HAP-1 (cell line): Measurements from ENCODE around the gene BRD1.

Experiments used
- DNase-seq, 2 experiments: peaks; one replicate each; pipeline ENCODE4 v3.0.0-alpha.2; 2016 to 2020; ENCODE audit warnings: low spot score in 2 of 2
- H3K27me3 ChIP-seq: fragments of 250-450 bp; sonication (Bioruptor Pico); 2 replicates; pipeline ENCODE4 v1.5.1; 2020; ENCODE audit warnings: low read depth, mild to moderate bottlenecking, moderate library complexity
- H3K36me3 ChIP-seq: fragments of 250-450 bp; sonication (Bioruptor Pico); replicated peaks from 2 replicates; pipeline ENCODE4 v1.5.1; 2020; ENCODE audit warnings: mild to moderate bottlenecking
- H3K4me1 ChIP-seq: fragments of 250-450 bp; sonication (Bioruptor Pico); 2 replicates; pipeline ENCODE4 v1.5.1; 2020; ENCODE audit warnings: mild to moderate bottlenecking
- H3K4me3 ChIP-seq: fragments of 250-450 bp; sonication (Bioruptor Pico); 2 replicates; pipeline ENCODE4 v1.5.1; 2020; ENCODE audit warnings: mild to moderate bottlenecking, moderate library complexity
- H3K9me3 ChIP-seq: fragments of 250-450 bp; sonication (Bioruptor Pico); 2 replicates; pipeline ENCODE4 v1.5.1; 2020; ENCODE audit warnings: mild to moderate bottlenecking, moderate library complexity
- in situ Hi-C: fragments of 300-500 bp; cut with MboI; formaldehyde crosslinking; loops from 3 replicates; pipeline ENCODE4 v1.14.3; 2020; ENCODE audit warnings: low sequenced_read_pairs, inconsistent platforms, mixed read lengths

BRD1 gene

DNA sequence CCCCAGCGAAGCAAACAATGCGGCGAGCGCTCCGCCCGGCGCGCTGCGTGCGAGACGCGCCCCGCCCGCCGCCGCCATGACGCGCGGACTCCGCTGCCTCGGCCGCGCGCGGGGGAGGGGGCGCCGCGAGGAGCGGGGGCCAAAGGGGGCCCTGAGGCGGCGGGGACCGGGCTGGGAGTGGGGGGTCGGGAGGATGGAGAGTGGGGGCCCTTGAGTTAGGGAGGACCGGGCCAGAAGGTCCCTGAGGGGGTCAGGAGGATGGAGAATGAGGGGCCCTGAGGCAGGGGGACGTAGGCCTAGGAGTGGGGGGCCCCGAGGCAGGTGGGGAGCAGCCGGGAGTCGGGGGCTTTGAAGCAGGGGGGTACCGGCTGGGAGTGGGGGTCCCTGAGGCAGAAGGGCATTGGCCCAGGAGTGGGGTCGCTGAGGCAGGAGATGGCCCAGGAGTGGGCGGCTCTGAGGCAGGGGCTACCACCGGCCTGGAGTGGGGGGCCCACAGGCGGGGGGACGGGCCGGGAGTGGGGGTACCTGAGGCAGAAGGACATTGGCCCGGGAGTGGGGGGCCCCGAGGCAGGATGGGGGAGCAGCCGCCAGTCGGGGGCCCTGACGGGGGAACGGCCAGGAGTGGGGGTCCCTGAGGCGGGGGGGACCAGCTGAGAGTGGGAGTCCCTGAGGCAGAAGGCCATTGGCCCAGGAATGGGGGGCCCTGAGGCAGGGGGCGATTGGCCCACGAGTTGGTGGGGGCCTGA is at the start of gene BRD1:
TSS of gene BRD1 (minus strand) at position 21 of the 746 bp plus-strand sequence. CDS start 3,556 bp downstream, outside the sequence.
- Histone ChIP-seq H3K4me1 (peaks cover 8% of the 10 kb centered on the region), H3K36me3 (peaks cover 36% of the 10 kb centered on the region), H3K4me3 (peak within 1 kb of the TSS; percentile 72), H3K27me3 (peaks cover 3% of the 10 kb centered on the region; the same call in 1 of the 2 replicates), H3K9me3 (no peaks in the 10 kb centered on the region; the same call in 1 of the 2 replicates)
- peak; percentile 48 to 66 for DNase-seq
- in situ Hi-C loops, result no loop called here

DNA sequence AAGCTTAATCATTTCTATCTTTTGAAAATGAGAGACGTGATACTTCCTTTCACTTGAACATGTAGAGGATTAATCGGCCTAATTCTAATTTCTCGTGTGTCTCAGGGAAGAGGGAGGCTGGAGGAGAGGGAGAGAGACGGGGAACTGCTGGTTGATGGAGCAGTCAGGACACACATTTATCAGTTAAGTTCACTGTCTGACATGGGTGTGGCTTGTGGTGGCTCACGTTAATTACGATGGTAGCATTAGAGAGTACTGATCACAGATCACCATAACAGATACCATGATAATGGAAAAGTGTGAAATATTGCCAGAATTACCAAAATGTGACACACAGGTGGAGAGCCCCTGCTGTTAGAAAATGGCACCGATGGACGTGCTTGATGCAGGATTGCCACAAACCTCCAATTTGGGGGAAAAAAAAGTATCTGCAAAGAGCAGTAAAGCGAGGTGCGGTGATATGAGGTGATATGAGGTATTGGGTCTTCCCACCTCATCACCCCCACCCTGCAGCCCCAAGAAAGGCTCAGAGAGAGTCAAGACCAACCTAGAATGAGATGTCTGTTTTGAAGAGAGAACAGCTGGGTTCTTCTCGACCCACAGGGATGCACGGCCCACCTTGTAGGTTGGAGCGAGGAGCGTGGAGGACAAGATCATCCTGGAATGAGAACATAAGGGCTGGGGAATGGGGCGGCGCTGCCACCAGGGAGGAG is 45.7 kb upstream of the BRD1 start:
- in situ Hi-C loops, result no loop called here
- H3K9me3 ChIP-seq, result peaks cover 17% of the 10 kb centered on the region
- H3K4me1 ChIP-seq, result no peaks in the 10 kb centered on the region
- H3K4me3 ChIP-seq, result no peak overlapping the region
- H3K27me3 ChIP-seq, result no peaks in the 10 kb centered on the region
- no peaks in the 10 kb centered on the region; the same call in none of the 2 replicates for H3K36me3 ChIP-seq
- no peak for DNase-seq

DNA sequence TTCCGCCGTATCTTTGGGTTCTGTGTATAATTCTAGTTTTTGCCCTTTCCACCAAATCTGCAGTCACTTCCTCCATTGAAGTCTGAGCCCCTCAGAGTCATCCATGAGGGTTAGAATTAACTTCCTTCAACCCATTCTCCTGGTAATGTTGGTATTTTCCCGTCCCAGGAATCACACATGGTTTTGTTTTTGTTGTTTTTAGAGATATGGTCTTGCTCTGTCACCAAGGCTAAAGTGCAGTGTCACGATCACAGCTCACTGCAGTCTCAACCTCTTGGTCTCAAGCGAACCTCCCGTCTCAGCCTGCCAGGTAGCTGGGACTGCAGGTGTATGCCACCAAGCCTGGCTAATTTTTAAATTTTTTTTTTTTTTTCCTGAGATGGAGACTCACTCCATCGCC is 44.7 kb upstream of the BRD1 start:
- no peak for DNase-seq
- no peak overlapping the region for H3K4me3 ChIP-seq
- H3K4me1 ChIP-seq, result no peaks in the 10 kb centered on the region
- peaks cover 17% of the 10 kb centered on the region for H3K9me3 ChIP-seq
- H3K27me3 ChIP-seq, result no peaks in the 10 kb centered on the region
- H3K36me3 ChIP-seq, result no peaks in the 10 kb centered on the region; the same call in none of the 2 replicates
- in situ Hi-C loops, result no loop called here

DNA sequence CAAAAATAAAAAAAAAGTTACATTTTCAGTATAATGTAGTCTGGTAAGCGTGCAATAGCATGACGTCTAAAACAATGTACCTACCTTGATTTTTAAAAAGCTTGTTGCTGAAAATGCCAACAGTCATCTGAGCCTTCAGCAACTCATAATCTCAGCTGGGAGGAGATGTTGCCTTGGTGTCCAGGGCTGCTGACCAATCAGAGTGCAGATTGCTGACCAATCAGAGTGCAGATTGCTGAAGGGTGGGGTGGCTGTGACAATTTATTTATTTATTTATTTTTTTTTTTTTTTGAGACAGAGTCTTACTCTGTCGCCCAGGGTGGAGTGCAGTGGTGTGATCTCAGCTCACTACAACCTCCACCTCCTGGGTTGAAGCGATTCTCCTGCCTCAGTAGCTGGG is 43.8 kb upstream of the BRD1 start:
- Histone ChIP-seq H3K36me3 (peaks cover 1% of the 10 kb centered on the region), H3K4me3 (no peak overlapping the region), H3K27me3 (no peaks in the 10 kb centered on the region), H3K9me3 (peaks cover 19% of the 10 kb centered on the region), H3K4me1 (no peaks in the 10 kb centered on the region)
- in situ Hi-C loops, result no loop called here
- no peak for DNase-seq

DNA sequence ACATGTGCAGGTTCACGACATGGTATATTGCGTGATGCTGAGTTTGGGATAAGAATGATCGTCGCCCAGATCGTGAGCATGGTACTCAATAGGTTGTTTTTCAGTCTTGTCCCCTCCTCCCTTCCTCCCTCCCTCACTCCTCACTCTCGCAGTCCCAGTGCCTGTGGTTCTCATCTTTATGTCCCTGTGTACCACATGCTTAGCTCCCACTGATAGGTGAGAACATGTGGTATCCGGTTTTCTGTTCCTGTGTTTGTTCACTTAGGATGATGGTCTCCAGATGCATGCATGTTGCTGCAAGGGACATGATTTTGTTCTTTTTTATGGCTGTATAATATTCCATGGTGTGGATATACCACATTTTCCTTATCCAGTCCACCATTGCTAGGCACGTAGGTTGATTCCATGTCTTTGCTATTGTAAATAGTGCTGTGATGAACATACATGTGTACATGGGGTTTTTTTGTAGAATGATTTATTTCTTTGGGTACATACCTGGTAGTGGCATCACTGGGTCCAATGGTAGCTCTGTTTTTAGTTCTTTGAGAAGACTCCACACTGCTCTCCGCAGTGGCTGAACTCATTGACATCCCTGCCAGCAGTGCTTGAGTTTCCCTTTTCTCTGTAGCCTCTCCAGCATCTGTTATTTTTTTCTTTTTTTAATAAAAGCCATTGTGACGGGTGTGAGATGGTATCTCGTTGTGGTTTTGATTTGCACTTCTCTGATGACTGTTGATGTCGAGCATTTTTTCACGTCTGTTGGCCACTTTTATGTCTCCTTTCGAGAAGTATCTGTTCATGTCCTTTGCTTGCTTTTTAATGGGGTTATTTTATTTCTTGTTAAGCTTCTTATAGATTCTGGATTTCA is 42.4 kb upstream of the BRD1 start:
- Histone ChIP-seq H3K4me3 (no peak overlapping the region), H3K27me3 (no peaks in the 10 kb centered on the region), H3K9me3 (peaks cover 23% of the 10 kb centered on the region), H3K4me1 (no peaks in the 10 kb centered on the region), H3K36me3 (peaks cover 3% of the 10 kb centered on the region)
- in situ Hi-C loops, result no loop called here
- no peak for DNase-seq

DNA sequence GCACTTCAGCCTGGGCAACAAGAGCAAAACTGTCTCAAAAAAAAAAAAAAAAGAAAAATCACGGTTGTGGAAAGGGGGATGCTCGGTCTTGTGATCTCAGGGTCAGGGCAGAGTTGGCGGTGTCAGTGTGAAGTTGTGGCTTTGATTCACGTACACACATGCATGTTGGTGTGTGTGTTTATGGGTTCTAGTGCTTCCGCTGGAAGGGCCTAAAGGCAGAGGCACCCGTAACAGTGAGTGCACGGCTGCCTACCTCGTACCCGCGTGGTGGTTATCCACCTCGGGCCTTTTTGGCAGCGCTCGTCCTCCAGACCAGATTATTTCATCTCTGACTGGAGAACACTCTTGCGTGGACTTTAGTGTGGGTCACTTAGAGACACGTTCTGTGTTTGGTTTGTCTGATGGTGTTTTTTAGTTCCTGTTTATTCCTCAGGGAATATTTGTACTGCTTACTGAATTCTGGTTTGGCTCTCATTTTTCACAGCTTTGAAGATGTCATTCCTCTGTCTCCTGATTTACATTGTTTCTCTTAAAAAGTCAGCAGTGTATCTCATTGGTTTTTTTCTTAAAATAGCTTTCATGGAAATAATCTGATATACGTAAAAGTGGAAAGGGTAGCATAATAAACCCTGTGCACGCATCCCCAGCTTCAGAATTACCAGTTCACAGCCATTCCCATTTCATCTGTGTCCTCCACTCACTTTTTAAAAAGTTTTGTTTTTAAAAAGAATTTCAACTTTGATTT is 41.6 kb upstream of the BRD1 start:
- H3K4me1 ChIP-seq, result no peaks in the 10 kb centered on the region
- no peaks in the 10 kb centered on the region for H3K27me3 ChIP-seq
- in situ Hi-C loops, result no loop called here
- peaks cover 3% of the 10 kb centered on the region for H3K36me3 ChIP-seq
- H3K4me3 ChIP-seq, result no peak overlapping the region
- DNase-seq, result no peak
- H3K9me3 ChIP-seq, result peaks cover 24% of the 10 kb centered on the region

DNA sequence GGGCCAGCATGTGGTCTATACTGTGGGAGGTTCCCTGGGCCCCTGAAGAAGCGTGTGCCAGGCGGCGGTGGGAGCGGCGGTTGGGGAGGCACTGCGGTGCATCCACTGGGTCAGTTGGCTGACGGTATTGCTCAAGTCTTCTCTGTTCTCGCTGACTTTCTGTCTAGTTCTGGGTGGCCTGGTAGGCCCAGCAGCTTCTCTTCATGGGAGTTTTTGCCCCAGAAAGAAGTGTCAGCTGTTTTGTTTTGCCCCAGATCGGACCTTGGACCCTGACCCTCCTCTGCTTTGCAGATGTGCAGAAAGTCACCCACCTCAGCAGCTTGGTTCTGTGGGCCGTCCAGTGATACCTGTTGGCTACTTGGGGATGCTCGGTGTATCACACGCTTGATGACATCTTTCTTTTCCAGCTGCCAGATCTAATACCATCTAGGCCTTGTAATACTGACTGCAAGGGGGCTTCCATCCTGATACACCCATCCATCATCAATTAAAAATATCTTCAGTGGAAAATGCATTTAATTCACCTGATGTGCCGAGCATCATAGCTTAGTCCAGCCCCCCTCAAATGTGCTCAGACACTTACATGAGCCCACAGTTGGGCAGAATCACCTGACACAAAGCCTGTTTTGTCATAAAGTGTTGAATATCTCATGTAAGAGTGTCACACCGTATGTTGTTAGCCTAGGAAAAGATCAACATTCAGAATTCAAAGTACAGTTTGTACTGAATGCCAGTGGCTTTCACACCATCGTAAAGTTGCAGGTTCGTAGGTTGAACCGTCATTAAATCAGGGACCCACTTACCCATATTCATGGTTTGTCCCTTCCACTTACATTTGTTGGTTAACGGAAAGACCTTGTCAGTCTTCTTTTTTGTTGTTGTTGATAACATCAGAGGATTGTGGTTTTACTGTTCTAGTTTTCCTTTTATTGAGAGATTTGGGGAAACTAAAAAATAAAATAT is 39.9 kb upstream of the BRD1 start:
- peaks cover 24% of the 10 kb centered on the region for H3K9me3 ChIP-seq
- peaks cover 3% of the 10 kb centered on the region for H3K36me3 ChIP-seq
- no peaks in the 10 kb centered on the region for H3K4me1 ChIP-seq
- H3K4me3 ChIP-seq, result no peak overlapping the region
- in situ Hi-C loops, result no loop called here
- no peak for DNase-seq
- no peaks in the 10 kb centered on the region for H3K27me3 ChIP-seq

DNA sequence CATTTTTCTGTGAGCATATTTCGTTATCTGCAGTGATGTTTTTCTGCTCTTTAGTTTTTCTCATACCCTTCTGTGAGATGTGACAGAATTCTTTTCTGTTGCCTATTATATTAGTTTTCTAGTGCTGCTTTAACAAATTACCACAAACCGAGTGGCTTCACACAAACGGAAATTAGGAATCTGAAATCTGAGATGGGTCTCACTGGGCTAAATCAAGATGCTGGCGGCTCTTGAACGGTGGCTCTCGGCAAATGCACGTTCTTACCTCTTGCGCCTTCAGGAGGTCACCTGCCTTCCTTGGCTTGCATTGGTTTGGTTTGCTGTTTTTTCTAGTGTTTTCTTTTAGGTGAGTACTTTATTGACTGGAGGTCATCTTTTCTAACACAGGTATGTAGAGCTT is 39.0 kb upstream of the BRD1 start:
- no peak overlapping the region for H3K4me3 ChIP-seq
- H3K27me3 ChIP-seq, result no peaks in the 10 kb centered on the region
- peaks cover 3% of the 10 kb centered on the region for H3K36me3 ChIP-seq
- in situ Hi-C loops, result no loop called here
- no peak for DNase-seq
- no peaks in the 10 kb centered on the region for H3K4me1 ChIP-seq
- peaks cover 24% of the 10 kb centered on the region for H3K9me3 ChIP-seq

DNA sequence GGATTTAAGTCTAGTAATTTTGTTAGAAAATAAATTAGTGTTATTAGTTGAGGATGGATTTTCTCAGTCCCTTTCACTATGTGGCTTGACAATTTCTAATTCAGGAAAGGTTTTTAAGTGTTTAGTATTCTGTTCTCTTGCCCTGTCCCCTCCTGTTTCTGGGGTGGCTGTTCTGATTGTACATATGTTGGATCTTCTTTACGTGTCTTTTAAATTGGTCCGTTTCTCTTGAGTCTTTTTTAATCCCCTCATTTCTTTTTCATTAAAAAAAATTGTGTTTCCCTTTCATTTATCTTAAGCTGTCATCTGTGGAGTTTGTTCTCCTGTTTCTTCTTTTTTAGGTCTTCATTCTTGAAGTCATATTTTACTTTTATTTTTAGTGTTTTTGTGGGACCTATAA is 38.5 kb upstream of the BRD1 start:
- Histone ChIP-seq H3K9me3 (peaks cover 24% of the 10 kb centered on the region), H3K36me3 (peaks cover 3% of the 10 kb centered on the region), H3K4me1 (no peaks in the 10 kb centered on the region), H3K27me3 (no peaks in the 10 kb centered on the region), H3K4me3 (no peak overlapping the region)
- no peak for DNase-seq
- in situ Hi-C loops, result no loop called here

DNA sequence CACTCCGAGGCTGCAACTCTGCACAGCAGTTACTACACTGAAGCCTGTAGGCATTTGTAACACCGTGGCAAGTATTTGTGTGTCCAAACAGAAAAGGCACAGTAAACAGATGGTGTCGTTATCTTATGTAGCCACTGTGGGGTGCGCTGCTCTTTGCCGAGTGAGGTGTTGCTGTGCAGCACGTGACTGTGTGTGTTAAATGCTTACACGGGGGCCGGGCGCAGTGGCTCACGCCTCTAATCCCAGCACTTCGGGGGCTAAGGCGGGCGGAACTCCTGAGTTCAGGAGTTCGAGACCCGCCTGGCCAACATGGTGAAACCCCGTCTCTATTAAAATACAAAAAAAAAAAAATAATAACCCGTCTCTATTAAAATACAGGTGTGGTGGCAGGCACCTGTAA is 37.5 kb upstream of the BRD1 start:
- peaks cover 3% of the 10 kb centered on the region for H3K36me3 ChIP-seq
- DNase-seq, result no peak
- H3K4me3 ChIP-seq, result no peak overlapping the region
- peaks cover 24% of the 10 kb centered on the region for H3K9me3 ChIP-seq
- no peaks in the 10 kb centered on the region for H3K27me3 ChIP-seq
- in situ Hi-C loops, result no loop called here
- no peaks in the 10 kb centered on the region for H3K4me1 ChIP-seq

DNA sequence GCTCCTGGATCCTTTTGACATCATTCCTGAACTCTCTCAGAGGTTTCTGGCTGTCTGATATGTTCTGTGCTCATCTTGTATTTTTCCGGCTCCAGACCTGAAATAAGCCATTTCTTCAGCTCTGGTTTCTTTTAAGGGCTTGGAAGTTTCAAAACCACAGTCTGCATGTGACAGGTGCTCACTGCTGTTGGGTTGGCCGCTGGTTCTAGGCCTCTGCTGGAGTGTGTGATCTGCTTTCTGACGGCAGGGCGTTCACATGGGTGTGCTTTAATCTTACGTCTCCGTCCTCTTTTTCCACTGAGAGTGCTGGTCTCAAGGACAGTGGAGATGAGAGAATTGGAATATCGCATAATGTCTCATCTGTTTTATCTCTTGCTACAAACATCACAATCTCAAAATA is 36.3 kb upstream of the BRD1 start:
- Histone ChIP-seq H3K36me3 (peaks cover 3% of the 10 kb centered on the region; the same call in 1 of the 2 replicates), H3K27me3 (no peaks in the 10 kb centered on the region), H3K4me3 (no peak overlapping the region), H3K4me1 (no peaks in the 10 kb centered on the region), H3K9me3 (peaks cover 15% of the 10 kb centered on the region)
- in situ Hi-C loops, result no loop called here
- no peak for DNase-seq

DNA sequence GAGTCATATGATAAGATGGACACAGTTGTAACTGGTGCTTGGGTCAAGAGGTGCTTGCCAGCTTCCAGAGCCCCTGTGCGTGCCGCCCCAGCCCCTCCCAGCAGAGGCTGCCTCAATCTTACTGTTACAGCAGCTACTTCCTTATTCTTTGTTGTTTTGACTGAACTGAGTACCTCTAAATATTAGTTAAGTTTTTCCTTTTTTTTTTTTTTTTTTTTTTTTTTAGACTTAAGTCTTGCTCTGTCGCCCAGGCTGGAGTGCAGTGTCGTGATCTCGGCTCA is 34.8 kb upstream of the BRD1 start:
- Histone ChIP-seq H3K9me3 (peaks cover 12% of the 10 kb centered on the region), H3K4me3 (no peak overlapping the region), H3K4me1 (no peaks in the 10 kb centered on the region), H3K27me3 (no peaks in the 10 kb centered on the region), H3K36me3 (0 out of 2 replicates have a peak, but pooled peaks cover 3% of the 10 kb centered on the region)
- in situ Hi-C loops, result no loop called here
- DNase-seq, result no peak
